A549 treated with dexamethasone at 1 μM for 4 hours (cell line): ENCODE measurements around the gene ZNF519. TPM values are rescaled to one million over a fixed set of nuclear protein-coding genes. Genes with fewer than 3 reads are reported as not detected.

Source experiments
- total RNA-seq: library from RNA; stranded (reverse); fragments of 200-300 nt; extraction: Qiagen RNA extraction; gene quantifications from 5 replicates; pipeline ENCODE4 v1.2.3, GENCODE V29; 2022

ZNF519 gene
- total RNA-seq, result 1.3 to 2.1 TPM (median 1.4 TPM) in 5 replicates

DNA sequence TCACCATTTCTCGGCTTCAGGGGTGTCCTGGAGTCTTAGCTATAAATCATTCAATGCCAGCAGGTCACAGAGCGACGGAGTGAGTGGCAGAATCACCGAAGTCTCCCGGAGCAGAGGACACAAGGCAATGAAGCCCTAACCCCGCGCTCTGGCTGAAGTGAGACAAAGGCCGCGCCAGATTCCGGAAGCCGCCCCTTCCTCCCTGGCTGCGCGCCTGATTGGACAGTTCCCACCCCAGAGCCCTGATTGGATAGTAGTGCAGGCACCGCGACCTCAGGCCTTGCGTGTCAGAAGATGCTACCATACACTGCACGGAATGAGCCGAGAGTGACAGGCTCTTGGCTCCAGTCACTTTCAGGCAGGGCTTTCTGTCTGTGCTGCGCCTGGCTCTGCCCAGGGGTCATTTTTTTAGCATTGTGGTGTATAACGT is at the start of gene ZNF519:
Gene ZNF519, minus strand, starts transcription at position 165 of the 430 bp plus-strand sequence. Its CDS starts 158 bp downstream, at position 7.

Other genes starting within 250 kb of the ZNF519 start
- not detected in 5 replicates for gene MC2R, start 216.9 kb downstream of the ZNF519 start, total RNA-seq